BE2C (cell line): ENCODE data around the gene NNMT.

Source experiments
- DNase-seq: peaks from one replicate; pipeline ENCODE4 v3.0.0-alpha.2; 2020
- H3K27me3 ChIP-seq: fragments of 250-450 bp; sonication (Bioruptor Pico); 2 replicates; pipeline ENCODE4 v1.5.1; 2020; ENCODE audit warnings: mild to moderate bottlenecking
- H3K36me3 ChIP-seq: fragments of 250-450 bp; sonication (Bioruptor Pico); 2 replicates; pipeline ENCODE4 v1.5.1; 2020; ENCODE audit warnings: mild to moderate bottlenecking
- H3K4me1 ChIP-seq: fragments of 250-450 bp; sonication (Bioruptor Pico); 2 replicates; pipeline ENCODE4 v1.5.1; 2020
- H3K4me3 ChIP-seq: 2 replicates; pipeline ENCODE4 v1.5.1; 2011; ENCODE audit warnings: low read depth, low read length
- H3K9me3 ChIP-seq: fragments of 250-450 bp; sonication (Bioruptor Pico); 2 replicates; pipeline ENCODE4 v1.5.1; 2020
- TF ChIP-seq, protein P1 (sequence below): IDR thresholded peaks from 2 replicates; pipeline ENCODE4 v1.5.1; 2012; ENCODE audit warnings: mild to moderate bottlenecking, low read depth, low read length

Gene NNMT

DNA sequence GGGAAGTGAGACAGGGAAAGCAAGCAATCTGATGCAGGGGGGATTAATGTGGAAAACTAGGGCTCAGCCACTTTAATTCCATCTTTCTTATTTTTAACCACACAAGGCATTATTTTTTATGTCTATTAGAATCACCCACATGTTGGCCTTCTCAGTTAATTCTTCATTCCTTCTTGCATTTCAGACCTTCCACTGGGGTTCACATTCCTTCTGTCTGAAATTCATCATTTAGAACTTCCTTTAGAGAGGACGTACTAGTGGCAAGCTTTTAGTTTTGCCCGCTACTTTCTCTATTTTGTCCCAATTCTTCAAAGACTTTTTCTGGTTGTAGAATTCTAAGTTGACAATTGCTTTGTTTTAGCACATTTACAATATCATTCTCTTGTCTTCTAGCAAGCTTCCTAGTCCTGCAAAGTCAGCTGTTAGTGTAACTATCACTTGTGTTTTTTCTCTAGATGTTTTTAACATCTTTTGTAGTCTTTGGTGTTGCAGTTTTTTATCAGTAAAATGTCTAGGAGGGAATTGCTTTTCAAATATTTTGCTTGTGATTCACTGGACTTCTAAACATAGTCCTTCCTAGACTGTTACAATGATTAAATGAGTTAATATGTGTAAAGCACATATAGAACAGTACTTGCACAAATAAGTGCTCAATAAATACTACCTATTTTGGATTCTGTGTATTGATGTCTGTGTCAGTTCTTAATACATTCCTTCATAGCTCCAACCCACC lies 5.5 kb upstream of the NNMT start:
- no peaks in the 10 kb centered on the region for H3K4me1 ChIP-seq
- H3K36me3 ChIP-seq = no peaks in the 10 kb centered on the region
- H3K27me3 ChIP-seq = peaks cover 3% of the 10 kb centered on the region; the same call in 1 of the 2 replicates
- no peak for DNase-seq
- no peaks in the 10 kb centered on the region for H3K9me3 ChIP-seq
- no peak overlapping the region for H3K4me3 ChIP-seq
- TF ChIP-seq, protein P1, sequence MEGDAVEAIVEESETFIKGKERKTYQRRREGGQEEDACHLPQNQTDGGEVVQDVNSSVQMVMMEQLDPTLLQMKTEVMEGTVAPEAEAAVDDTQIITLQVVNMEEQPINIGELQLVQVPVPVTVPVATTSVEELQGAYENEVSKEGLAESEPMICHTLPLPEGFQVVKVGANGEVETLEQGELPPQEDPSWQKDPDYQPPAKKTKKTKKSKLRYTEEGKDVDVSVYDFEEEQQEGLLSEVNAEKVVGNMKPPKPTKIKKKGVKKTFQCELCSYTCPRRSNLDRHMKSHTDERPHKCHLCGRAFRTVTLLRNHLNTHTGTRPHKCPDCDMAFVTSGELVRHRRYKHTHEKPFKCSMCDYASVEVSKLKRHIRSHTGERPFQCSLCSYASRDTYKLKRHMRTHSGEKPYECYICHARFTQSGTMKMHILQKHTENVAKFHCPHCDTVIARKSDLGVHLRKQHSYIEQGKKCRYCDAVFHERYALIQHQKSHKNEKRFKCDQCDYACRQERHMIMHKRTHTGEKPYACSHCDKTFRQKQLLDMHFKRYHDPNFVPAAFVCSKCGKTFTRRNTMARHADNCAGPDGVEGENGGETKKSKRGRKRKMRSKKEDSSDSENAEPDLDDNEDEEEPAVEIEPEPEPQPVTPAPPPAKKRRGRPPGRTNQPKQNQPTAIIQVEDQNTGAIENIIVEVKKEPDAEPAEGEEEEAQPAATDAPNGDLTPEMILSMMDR = no peak

DNA sequence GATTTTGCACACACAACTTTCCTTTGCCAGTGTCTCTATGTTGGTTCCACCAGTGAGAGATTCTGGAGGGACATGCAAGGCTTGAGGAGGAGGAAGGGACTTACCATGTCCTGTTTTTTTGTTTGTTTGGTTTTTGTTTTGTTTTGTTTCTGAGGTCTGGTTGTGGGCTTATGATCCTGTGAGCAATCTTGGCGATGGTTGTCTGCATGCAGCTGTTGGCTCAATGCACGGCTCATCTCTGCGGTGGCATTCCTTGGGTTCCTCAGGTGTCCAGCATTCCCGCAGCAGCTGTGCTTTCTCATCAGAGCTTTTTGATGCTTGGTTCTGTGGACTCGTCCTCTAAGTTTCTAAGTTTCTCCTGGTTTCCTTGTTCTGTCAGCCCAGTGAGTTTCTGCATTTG lies 4.8 kb upstream of the NNMT start:
- no peaks in the 10 kb centered on the region for H3K9me3 ChIP-seq
- no peak for DNase-seq
- H3K4me1 ChIP-seq = no peaks in the 10 kb centered on the region
- peaks cover 3% of the 10 kb centered on the region; the same call in 1 of the 2 replicates for H3K27me3 ChIP-seq
- H3K36me3 ChIP-seq = no peaks in the 10 kb centered on the region
- no peak overlapping the region for H3K4me3 ChIP-seq
- TF ChIP-seq, protein P1 = no peak

DNA sequence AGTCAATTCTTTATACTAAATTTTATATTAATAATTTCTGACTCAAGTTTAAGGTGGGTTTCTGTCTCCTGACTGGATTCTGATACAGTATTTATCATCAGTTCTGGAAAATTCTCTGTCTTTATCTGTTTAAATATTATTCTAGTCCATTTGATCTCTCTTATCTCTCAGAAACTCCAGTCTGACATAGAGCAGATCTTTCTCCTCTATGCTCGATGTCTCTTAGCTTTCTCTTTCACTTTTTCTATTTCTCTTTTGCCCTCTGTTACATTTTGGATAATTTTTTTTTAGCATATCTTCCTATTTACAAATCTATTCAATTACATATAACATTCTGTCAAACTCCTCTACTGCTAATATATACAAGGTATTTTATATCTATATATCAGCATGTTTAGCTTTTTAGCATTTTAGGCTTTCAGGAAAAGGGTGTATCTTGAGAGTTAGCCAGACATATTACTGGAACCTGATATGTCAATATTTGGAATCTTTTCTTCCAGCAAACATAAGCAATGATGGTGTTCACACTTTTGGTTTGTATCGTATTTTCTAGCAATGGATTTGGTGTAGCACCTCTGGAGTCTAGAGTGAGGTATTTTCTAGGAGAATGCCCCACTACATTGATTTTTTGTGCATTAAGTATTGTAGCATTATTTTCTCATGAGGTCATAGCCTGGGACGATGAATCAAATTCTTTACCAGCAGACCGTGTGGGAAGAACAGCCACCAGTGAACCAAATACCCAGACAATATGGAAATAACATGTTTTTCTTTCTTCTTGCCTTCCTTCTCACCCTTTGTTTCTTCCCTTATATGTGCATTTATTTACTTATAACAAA lies 4.1 kb upstream of the NNMT start:
- H3K4me3 ChIP-seq = no peak overlapping the region
- H3K4me1 ChIP-seq = no peaks in the 10 kb centered on the region
- H3K36me3 ChIP-seq = no peaks in the 10 kb centered on the region
- no peak for DNase-seq
- TF ChIP-seq, protein P1 = no peak
- H3K9me3 ChIP-seq = no peaks in the 10 kb centered on the region
- peaks cover 3% of the 10 kb centered on the region; the same call in 1 of the 2 replicates for H3K27me3 ChIP-seq

DNA sequence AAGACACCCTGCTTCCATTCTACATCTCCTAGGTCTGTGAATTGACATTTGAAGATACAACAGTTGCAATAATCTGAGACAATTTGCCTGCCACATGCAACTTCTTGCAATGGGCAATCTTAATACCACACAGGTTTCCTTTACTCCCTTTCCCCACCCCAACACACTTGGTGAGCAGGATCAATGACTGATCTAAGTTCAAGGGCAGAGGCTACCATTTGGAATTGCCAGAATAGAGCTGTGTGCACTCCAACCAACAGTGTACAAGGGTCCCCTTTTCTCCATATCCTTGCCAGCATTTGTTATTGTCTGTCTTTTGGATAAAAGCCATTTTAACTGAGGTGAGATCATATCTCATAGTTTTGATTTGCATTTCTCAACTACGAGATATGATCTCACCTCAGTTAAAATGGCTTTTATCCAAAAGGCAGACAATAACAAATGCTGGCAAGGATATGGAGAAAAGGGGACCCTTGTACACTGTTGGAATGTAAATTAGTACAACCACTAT lies 2.9 kb upstream of the NNMT start:
- H3K9me3 ChIP-seq = no peaks in the 10 kb centered on the region
- no peak for DNase-seq
- H3K4me1 ChIP-seq = no peaks in the 10 kb centered on the region
- no peak overlapping the region for H3K4me3 ChIP-seq
- H3K36me3 ChIP-seq = no peaks in the 10 kb centered on the region
- H3K27me3 ChIP-seq = peaks cover 3% of the 10 kb centered on the region; the same call in 1 of the 2 replicates
- TF ChIP-seq, protein P1 = no peak

DNA sequence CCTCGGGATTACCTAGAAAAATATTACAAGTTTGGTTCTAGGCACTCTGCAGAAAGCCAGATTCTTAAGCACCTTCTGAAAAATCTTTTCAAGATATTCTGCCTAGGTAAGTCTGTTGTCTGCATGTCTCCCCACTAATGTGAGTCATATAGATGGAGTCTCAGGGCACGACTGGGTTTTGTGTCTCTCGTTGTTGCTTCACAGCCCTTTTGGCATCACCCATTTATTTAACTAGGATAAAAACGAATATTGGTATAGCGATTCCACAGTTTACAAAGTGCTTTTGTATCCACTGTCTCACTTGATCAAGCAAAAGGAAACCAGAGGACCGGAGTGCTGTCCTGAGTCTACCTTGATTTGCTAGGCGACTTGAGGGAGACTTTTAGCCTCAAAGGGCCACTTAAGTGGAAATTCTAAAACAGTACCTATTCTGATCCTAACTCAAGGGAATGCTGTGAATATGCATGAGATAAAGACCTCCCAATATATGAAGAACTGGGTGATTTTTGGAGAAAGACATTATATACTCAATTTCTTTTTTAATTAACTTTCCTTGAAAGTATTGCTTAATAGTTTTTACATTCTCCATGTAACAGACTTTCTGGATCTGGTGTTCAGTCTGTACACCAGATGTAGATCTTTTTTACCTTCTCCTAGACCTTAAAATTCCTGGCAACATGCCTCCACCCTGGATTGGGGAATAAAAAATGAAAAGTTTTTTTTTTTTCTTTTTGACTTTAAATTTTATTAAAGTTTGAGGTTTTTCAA lies 590 bp downstream of the NNMT start:
- no peaks in the 10 kb centered on the region for H3K36me3 ChIP-seq
- TF ChIP-seq, protein P1 = no peak
- no peak overlapping the region for H3K4me3 ChIP-seq
- DNase-seq = no peak
- no peaks in the 10 kb centered on the region for H3K4me1 ChIP-seq
- peaks cover 7% of the 10 kb centered on the region; the same call in 1 of the 2 replicates for H3K27me3 ChIP-seq
- H3K9me3 ChIP-seq = no peaks in the 10 kb centered on the region
